ENCODE data around the gene GRM1. TPM values are rescaled to one million over a fixed set of nuclear protein-coding genes. Genes with fewer than 3 reads are reported as not detected.

The GRM1 gene
- total RNA-seq, 2 donors from 2014 or later: 0.54 TPM; not detected in 1

DNA sequence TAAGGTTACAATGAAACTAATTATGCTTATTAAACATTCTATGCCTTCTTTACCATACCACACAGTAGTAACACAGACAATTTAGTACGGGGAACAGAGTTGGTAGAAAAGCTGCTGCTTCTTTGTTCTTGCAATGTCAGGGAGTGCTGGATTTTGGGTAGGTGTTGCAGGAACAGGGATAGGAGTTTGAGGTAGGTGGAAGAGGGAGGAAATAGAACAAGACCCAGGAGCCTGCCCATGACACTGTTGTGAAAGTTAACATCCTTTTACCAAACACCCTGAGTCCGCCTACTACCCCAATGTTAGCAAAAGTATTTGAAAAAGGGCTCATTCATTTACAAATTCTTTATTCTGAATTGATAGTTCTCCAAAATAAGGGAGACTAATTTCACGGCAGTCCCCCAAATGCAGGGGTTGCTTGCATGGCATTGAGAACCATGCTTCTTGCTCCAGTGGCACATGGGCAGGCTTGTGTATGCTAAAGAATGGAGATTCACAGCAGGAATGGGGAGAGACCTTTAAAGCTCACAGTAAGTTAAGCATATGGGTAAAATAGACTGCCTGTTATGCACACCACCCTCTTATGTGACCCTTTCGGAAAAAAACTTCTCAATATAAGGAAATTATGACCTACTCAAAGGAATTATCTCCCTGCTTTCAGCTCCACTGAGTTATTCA is 181.7 kb downstream of the GRM1 start:
- Histone ChIP-seq H3K27me3 (replicated peaks; ENCODE audit: insufficient read depth) (no peaks in the 10 kb centered on the region), H3K4me1 (ENCODE audit: control insufficient read depth in 1 of 2, low read depth in 2 of 2) (no peaks in the 10 kb centered on the region), H3K4me3 (no peak overlapping the region), H3K9me3 (no peaks in the 10 kb centered on the region), H3K27ac (no peak overlapping the region), H3K36me3 (no peaks in the 10 kb centered on the region)
- TF ChIP-seq, protein P1, sequence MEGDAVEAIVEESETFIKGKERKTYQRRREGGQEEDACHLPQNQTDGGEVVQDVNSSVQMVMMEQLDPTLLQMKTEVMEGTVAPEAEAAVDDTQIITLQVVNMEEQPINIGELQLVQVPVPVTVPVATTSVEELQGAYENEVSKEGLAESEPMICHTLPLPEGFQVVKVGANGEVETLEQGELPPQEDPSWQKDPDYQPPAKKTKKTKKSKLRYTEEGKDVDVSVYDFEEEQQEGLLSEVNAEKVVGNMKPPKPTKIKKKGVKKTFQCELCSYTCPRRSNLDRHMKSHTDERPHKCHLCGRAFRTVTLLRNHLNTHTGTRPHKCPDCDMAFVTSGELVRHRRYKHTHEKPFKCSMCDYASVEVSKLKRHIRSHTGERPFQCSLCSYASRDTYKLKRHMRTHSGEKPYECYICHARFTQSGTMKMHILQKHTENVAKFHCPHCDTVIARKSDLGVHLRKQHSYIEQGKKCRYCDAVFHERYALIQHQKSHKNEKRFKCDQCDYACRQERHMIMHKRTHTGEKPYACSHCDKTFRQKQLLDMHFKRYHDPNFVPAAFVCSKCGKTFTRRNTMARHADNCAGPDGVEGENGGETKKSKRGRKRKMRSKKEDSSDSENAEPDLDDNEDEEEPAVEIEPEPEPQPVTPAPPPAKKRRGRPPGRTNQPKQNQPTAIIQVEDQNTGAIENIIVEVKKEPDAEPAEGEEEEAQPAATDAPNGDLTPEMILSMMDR (IDR thresholded peaks at IDR 0.05): no peak
- no peak for DNase-seq (ENCODE audit: low spot score)
- no peak for ATAC-seq (ENCODE audit: insufficient number of reproducible peaks, low FRiP score, low read depth)

DNA sequence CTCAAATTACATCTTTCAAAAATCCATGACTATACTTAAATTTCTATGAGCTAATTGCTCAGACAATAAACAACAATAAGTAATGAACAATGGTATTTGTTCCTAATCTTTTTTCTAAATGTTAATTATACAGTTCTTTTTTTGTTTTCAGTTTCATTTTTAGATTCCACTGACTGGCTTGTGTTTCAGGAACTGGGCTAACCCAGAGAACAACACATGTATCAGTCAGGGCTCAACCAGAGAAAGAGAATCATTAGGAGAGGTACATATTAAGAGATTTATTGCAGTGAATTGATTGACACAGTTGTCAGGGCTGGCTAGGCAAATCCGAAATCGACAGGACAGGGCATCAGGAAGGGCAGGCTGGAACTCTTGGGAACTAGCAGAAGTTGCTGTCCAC is 182.8 kb downstream of the GRM1 start:
- H3K36me3 ChIP-seq: no peaks in the 10 kb centered on the region
- no peak for ATAC-seq (ENCODE audit: insufficient number of reproducible peaks, low FRiP score, low read depth)
- DNase-seq (ENCODE audit: low spot score): no peak
- no peak overlapping the region for H3K4me3 ChIP-seq
- H3K9me3 ChIP-seq: no peaks in the 10 kb centered on the region
- no peaks in the 10 kb centered on the region for H3K4me1 ChIP-seq (ENCODE audit: control insufficient read depth in 1 of 2, low read depth in 2 of 2)
- H3K27ac ChIP-seq: no peak overlapping the region
- H3K27me3 ChIP-seq (replicated peaks; ENCODE audit: insufficient read depth): no peaks in the 10 kb centered on the region
- TF ChIP-seq, protein P1 (IDR thresholded peaks at IDR 0.05): no peak

DNA sequence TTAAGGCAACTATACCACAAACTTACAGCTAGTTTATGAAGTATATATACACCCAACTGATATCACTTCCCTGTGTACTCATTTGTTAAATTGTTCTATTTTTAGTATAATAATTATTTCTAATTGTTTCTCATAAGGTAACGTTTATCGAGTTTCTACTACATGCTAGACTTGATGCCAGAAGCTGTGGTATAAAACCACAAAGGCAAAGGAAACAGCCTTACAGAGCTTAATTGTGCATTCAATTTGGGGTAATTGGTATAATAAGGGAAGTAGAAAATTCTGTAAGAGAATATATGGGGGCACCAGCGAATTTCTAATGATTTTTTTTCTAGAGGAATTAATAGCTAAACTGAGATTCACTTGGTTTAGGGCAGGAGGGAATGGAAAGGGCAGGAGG is 183.9 kb downstream of the GRM1 start:
- ATAC-seq (ENCODE audit: insufficient number of reproducible peaks, low FRiP score, low read depth): no peak
- TF ChIP-seq, protein P1 (IDR thresholded peaks at IDR 0.05): no peak

DNA sequence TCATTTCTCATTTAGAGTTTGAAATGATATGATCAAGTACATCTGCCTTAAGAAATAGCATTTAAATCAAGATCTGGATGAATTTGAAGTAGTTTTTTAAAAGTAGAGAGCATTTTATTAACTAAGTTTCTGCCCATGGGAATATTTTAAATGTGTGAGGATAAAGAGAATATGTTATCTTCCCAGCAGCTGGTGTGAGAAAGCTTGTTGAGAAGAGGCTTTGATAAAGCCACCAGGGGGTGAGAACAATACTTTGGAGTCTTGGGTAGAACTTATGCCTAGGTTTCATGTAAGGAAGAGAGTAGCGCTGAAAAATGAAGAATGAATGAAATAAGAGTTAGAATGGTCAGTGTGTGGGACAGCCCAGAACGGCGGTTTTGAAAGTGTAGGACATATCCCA is 190.2 kb downstream of the GRM1 start:
- TF ChIP-seq, protein P1 (IDR thresholded peaks at IDR 0.05): no peak
- Histone ChIP-seq H3K4me3 (no peak overlapping the region), H3K9me3 (no peaks in the 10 kb centered on the region), H3K27ac (no peak overlapping the region), H3K27me3 (replicated peaks; ENCODE audit: insufficient read depth) (no peaks in the 10 kb centered on the region), H3K36me3 (no peaks in the 10 kb centered on the region), H3K4me1 (ENCODE audit: control insufficient read depth in 1 of 2, low read depth in 2 of 2) (no peaks in the 10 kb centered on the region)
- DNase-seq (ENCODE audit: low spot score): no peak
- no peak for ATAC-seq (ENCODE audit: insufficient number of reproducible peaks, low FRiP score, low read depth)

More for the DNA sequence above, 183.9 kb downstream of the GRM1 start:
- Histone ChIP-seq H3K36me3 (no peaks in the 10 kb centered on the region), H3K4me3 (no peak overlapping the region), H3K4me1 (ENCODE audit: control insufficient read depth in 1 of 2, low read depth in 2 of 2) (no peaks in the 10 kb centered on the region), H3K27ac (no peak overlapping the region), H3K9me3 (no peaks in the 10 kb centered on the region), H3K27me3 (replicated peaks; ENCODE audit: insufficient read depth) (no peaks in the 10 kb centered on the region)
- no peak for DNase-seq (ENCODE audit: low spot score)

DNA sequence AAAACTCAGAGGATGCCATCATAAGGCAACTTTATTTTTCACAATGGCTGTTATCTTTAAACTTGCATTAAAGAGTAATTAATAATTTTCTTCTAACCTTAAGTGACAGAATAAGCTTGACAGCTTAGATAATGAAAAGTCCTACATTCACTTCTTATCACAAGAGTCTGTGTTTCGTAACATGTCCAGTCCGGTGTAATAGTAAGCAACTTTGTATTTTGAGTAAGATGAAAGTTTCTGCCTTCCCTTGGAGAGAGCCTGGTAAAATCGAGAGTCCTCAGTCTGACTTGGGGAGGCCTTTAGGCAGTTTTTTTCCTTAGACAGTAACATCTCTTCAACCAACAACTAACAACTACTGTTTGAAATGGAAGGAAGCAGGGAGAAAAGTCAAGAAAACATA is 195.6 kb downstream of the GRM1 start:
- TF ChIP-seq, protein P1 (IDR thresholded peaks at IDR 0.05): no peak
- Histone ChIP-seq H3K27me3 (replicated peaks; ENCODE audit: insufficient read depth) (no peaks in the 10 kb centered on the region), H3K4me3 (no peak overlapping the region), H3K36me3 (no peaks in the 10 kb centered on the region), H3K9me3 (no peaks in the 10 kb centered on the region), H3K4me1 (ENCODE audit: control insufficient read depth in 1 of 2, low read depth in 2 of 2) (no peaks in the 10 kb centered on the region), H3K27ac (no peak overlapping the region)
- DNase-seq (ENCODE audit: low spot score) (no peak), ATAC-seq (ENCODE audit: insufficient number of reproducible peaks, low FRiP score, low read depth) (no peak)

Data from thoracic aorta (tissue), 2 donors.